GM23338 (cell line): ENCODE measurements around the gene HMGXB3. TPM values are rescaled to one million over a fixed set of nuclear protein-coding genes. Genes with fewer than 3 reads are reported as not detected.

Experiments
- ATAC-seq: fragments of 200-7000 bp; cut with Tn5 transposase; 3 replicates; pipeline ENCODE4 v1.9.1; 2020
- DNase-seq: peaks from one replicate; pipeline ENCODE4 v3.0.0-alpha.2; 2015; ENCODE audit warnings: low spot score
- H2AFZ ChIP-seq: fragments of 200-600 bp; sonication (generic); 2 replicates; pipeline ENCODE4 v1.8.0; 2016; ENCODE audit warnings: antibody characterized with exemption, mild to moderate bottlenecking, moderate library complexity
- H3F3A ChIP-seq: fragments of 200-600 bp; sonication (generic); replicated peaks from 2 replicates; pipeline ENCODE4 v1.8.0; 2017; ENCODE audit warnings: antibody characterized with exemption, mixed run types, low read depth
- H3K27ac ChIP-seq: fragments of 200-600 bp; sonication (generic); 2 replicates; pipeline ENCODE4 v1.6.1; 2016; ENCODE audit warnings: low read depth
- H3K27me3 ChIP-seq: fragments of 200-600 bp; sonication (generic); 2 replicates; pipeline ENCODE4 v1.8.0; 2016; ENCODE audit warnings: mild to moderate bottlenecking, mixed run types, moderate library complexity; ENCODE audit not compliant: insufficient read depth
- H3K36me3 ChIP-seq: fragments of 200-600 bp; sonication (generic); 2 replicates; pipeline ENCODE4 v1.8.0; 2016; ENCODE audit warnings: mild to moderate bottlenecking; ENCODE audit not compliant: insufficient read depth
- H3K4me1 ChIP-seq: fragments of 200-600 bp; sonication (generic); 2 replicates; pipeline ENCODE4 v1.8.0; 2016; ENCODE audit warnings: mild to moderate bottlenecking, moderate library complexity; ENCODE audit not compliant: insufficient read depth
- H3K4me2 ChIP-seq: fragments of 200-600 bp; sonication (generic); 2 replicates; pipeline ENCODE4 v1.7.1; 2017; ENCODE audit warnings: mixed run types
- H3K4me3 ChIP-seq: fragments of 200-600 bp; sonication (generic); 2 replicates; pipeline ENCODE4 v1.6.1; 2016; ENCODE audit warnings: mixed run types
- H3K79me2 ChIP-seq: fragments of 200-600 bp; sonication (generic); replicated peaks from 2 replicates; pipeline ENCODE4 v1.8.0; 2017; ENCODE audit warnings: mild to moderate bottlenecking; ENCODE audit not compliant: insufficient read depth
- H3K9me2 ChIP-seq: fragments of 200-600 bp; sonication (generic); 2 replicates; pipeline ENCODE4 v1.8.0; 2017; ENCODE audit not compliant: insufficient read depth
- H4K20me1 ChIP-seq: fragments of 200-600 bp; sonication (generic); replicated peaks from 2 replicates; pipeline ENCODE4 v1.8.0; 2017; ENCODE audit warnings: mild to moderate bottlenecking; ENCODE audit not compliant: insufficient read depth
- H3K27ac Mint-ChIP-seq: 2 replicates; pipeline ENCODE4 v1.8.0; 2020; ENCODE audit warnings: inconsistent platforms, mild to moderate bottlenecking, moderate library complexity, mixed read lengths
- H3K27me3 Mint-ChIP-seq: 3 replicates; pipeline ENCODE4 v1.8.0; 2022; ENCODE audit warnings: low read depth, mild to moderate bottlenecking, moderate library complexity, mixed read lengths, inconsistent platforms; ENCODE audit not compliant: insufficient read depth, poor library complexity
- H3K36me3 Mint-ChIP-seq: 3 replicates; pipeline ENCODE4 v1.8.0; 2021; ENCODE audit warnings: low read depth, mild to moderate bottlenecking, inconsistent platforms, moderate library complexity, mixed read lengths
- H3K4me1 Mint-ChIP-seq: 3 replicates; pipeline ENCODE4 v1.8.0; 2020; ENCODE audit warnings: mild to moderate bottlenecking, inconsistent platforms, mixed read lengths
- H3K4me3 Mint-ChIP-seq: 3 replicates; pipeline ENCODE4 v1.8.0; 2021; ENCODE audit warnings: moderate library complexity, mild to moderate bottlenecking, inconsistent platforms, mixed read lengths
- H3K9me3 Mint-ChIP-seq: 3 replicates; pipeline ENCODE4 v1.8.0; 2020; ENCODE audit warnings: moderate library complexity, mild to moderate bottlenecking, inconsistent platforms, mixed read lengths
- CREB1 ChIP-seq: fragments of 250-450 bp; sonication (Bioruptor Pico); IDR thresholded peaks from 2 replicates; pipeline ENCODE4 v1.5.0; 2020; ENCODE audit warnings: low read depth, mild to moderate bottlenecking, moderate library complexity
- EZH2 ChIP-seq: fragments of 200-600 bp; sonication (generic); IDR thresholded peaks from one replicate; pipeline ENCODE4 v1.8.0; 2017; ENCODE audit warnings: antibody characterized with exemption, mild to moderate bottlenecking, low read depth; ENCODE audit not compliant: unreplicated experiment
- EZH2phosphoT487 ChIP-seq: fragments of 200-600 bp; sonication (generic); IDR thresholded peaks from one replicate; pipeline ENCODE4 v1.8.1; 2018; ENCODE audit warnings: antibody characterized with exemption; ENCODE audit not compliant: unreplicated experiment
- POLR2AphosphoS5 ChIP-seq: IDR thresholded peaks from 2 replicates; pipeline ENCODE4 v1.6.1; 2016; ENCODE audit warnings: antibody characterized with exemption, low read depth
- REST ChIP-seq: IDR thresholded peaks from one replicate; pipeline ENCODE4 v1.6.1; 2018; ENCODE audit warnings: antibody characterized with exemption; ENCODE audit not compliant: unreplicated experiment
- STAT1 ChIP-seq: IDR thresholded peaks from one replicate; pipeline ENCODE4 v1.6.1; 2016; ENCODE audit warnings: antibody characterized with exemption; ENCODE audit not compliant: unreplicated experiment
- ZNF114 ChIP-seq: fragments of 250-450 bp; sonication (Bioruptor Pico); IDR thresholded peaks from 2 replicates; pipeline ENCODE4 v1.5.0; 2020; ENCODE audit warnings: mild to moderate bottlenecking, moderate library complexity
- ZNF462 ChIP-seq: fragments of 250-450 bp; sonication (Bioruptor Pico); IDR thresholded peaks from 2 replicates; pipeline ENCODE4 v1.5.0; 2020; ENCODE audit warnings: mild to moderate bottlenecking, moderate library complexity
- polyA plus RNA-seq: library from polyadenylated mRNA; unstranded; fragments of >200 nt; fragmentation: Nextera tagmentation; extraction: Ambion mirVana; gene quantifications from 2 replicates; pipeline ENCODE4 v1.2.1, GENCODE V29; 2016
- total RNA-seq: library from RNA; depleted of rRNA; stranded (reverse); fragments of >200 nt; shearing (Covaris generic); gene quantifications from 2 replicates; pipeline ENCODE4 v1.2.3, GENCODE V29; 2014
- TF ChIP-seq, protein P1 (sequence below): IDR thresholded peaks from 2 replicates; pipeline ENCODE4 v1.6.1; 2016; ENCODE audit warnings: antibody characterized with exemption

Gene HMGXB3
- total and polyA plus RNA-seq, 2 experiments from 2014 or later: 9.4 to 37.9 TPM

- TF ChIP-seq ZNF462 (no peak), CREB1 (CRISPR knock-in tag) (no peak), EZH2 (no peak), EZH2phosphoT487 (no peak)
These were observed 66.4 kb downstream of the HMGXB3 start (continued) for GRCh38 chr5:150066901-150067396.

- Histone ChIP-seq H3F3A (no peaks in the 10 kb centered on the region), H3K27ac (no peak overlapping the region), H3K9me2 (no peaks in the 10 kb centered on the region), H3K4me2 (no peak overlapping the region), H3K27me3 (no peaks in the 10 kb centered on the region), H4K20me1 (no peaks in the 10 kb centered on the region), H3K4me1 (no peaks in the 10 kb centered on the region), H3K79me2 (no peaks in the 10 kb centered on the region), H2AFZ (no peak overlapping the region), H3K4me3 (no peak overlapping the region), H3K36me3 (no peaks in the 10 kb centered on the region)
- no peak overlapping the region for H3K27ac Mint-ChIP-seq
- DNase-seq: no peak
- H3K36me3 Mint-ChIP-seq: no peaks in the 10 kb centered on the region
- peaks cover 2% of the 10 kb centered on the region; the same call in 1 of the 3 replicates for H3K4me1 Mint-ChIP-seq
- ATAC-seq: no peak
- no peak overlapping the region for H3K4me3 Mint-ChIP-seq
- H3K9me3 Mint-ChIP-seq: no peaks in the 10 kb centered on the region
- H3K27me3 Mint-ChIP-seq: peaks cover 9% of the 10 kb centered on the region
- no peak for TF ChIP-seq CREB1 (CRISPR knock-in tag)
- TF ChIP-seq, protein P1, sequence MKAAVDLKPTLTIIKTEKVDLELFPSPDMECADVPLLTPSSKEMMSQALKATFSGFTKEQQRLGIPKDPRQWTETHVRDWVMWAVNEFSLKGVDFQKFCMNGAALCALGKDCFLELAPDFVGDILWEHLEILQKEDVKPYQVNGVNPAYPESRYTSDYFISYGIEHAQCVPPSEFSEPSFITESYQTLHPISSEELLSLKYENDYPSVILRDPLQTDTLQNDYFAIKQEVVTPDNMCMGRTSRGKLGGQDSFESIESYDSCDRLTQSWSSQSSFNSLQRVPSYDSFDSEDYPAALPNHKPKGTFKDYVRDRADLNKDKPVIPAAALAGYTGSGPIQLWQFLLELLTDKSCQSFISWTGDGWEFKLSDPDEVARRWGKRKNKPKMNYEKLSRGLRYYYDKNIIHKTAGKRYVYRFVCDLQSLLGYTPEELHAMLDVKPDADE: no peak
- no peak for TF ChIP-seq ZNF114 (CRISPR knock-in tag)
- no peak for TF ChIP-seq REST
- TF ChIP-seq STAT1: no peak
- TF ChIP-seq POLR2AphosphoS5: no peak
These were observed 66.9 kb downstream of the HMGXB3 start for GRCh38 chr5:150067405-150067960.
